Panc1 (cell line): ENCODE data around the gene LRP1B. TPM values are rescaled to one million over a fixed set of nuclear protein-coding genes. Genes with fewer than 3 reads are reported as not detected.

Source experiments
- ATAC-seq: fragments of 200-7000 bp; cut with Tn5 transposase; 2 replicates; pipeline ENCODE4 v1.9.1; 2020; ENCODE audit warnings: mild to moderate bottlenecking, moderate library complexity
- BruUV-seq: library from RNA; stranded (reverse); fragments of 400-500 nt; replicated peaks from 2 replicates; lab custom pipeline; 2021; lab: Mats Ljungman, UMichigan
- CTCF ChIA-PET: fragments of 300-600 bp; sonication (Branson Sonifier 250); formaldehyde crosslinking; loops from one replicate; lab custom pipeline; 2022; ENCODE audit warnings: antibody characterized with exemption; lab: Charles Lee
- POLR2A ChIA-PET: fragments of 300-600 bp; sonication (Branson Sonifier 250); formaldehyde crosslinking; loops from one replicate; lab custom pipeline; 2022; ENCODE audit warnings: antibody characterized with exemption; lab: Charles Lee
- DNase-seq: peaks from one replicate; pipeline ENCODE4 v3.0.0-alpha.2; 2010; ENCODE audit warnings: low read depth, low spot score
- H3K27ac ChIP-seq: 2 replicates; pipeline ENCODE4 v1.5.1; 2011; ENCODE audit warnings: mild to moderate bottlenecking, low read length, inconsistent platforms
- H3K27me3 ChIP-seq: fragments of 200-500 bp; sonication (Bioruptor generic); 2 replicates; pipeline ENCODE4 v1.6.0; 2014; ENCODE audit warnings: low read length, inconsistent platforms; ENCODE audit not compliant: control insufficient read depth, insufficient read depth
- H3K36me3 ChIP-seq: fragments of 200-500 bp; sonication (Bioruptor generic); 2 replicates; pipeline ENCODE4 v1.5.1; 2014; ENCODE audit warnings: inconsistent platforms, mild to moderate bottlenecking, low read length, moderate library complexity; ENCODE audit not compliant: control insufficient read depth, insufficient read depth
- H3K4me1 ChIP-seq: 2 replicates; pipeline ENCODE4 v1.5.1; 2011; ENCODE audit warnings: inconsistent platforms, mild to moderate bottlenecking, low read length, moderate library complexity; ENCODE audit not compliant: control insufficient read depth, insufficient read depth
- H3K4me3 ChIP-seq, 2 experiments: 2 replicates each; pipeline ENCODE4 v1.5.1; 2011 to 2012; ENCODE audit warnings: low read depth in 2 of 2, low read length in 2 of 2, mild to moderate bottlenecking in 2 of 2, inconsistent platforms in 1 of 2, moderate library complexity in 1 of 2
- H3K9me3 ChIP-seq: fragments of 200-500 bp; sonication (Bioruptor generic); 2 replicates; pipeline ENCODE4 v1.5.1; 2014; ENCODE audit warnings: low read depth, mild to moderate bottlenecking, inconsistent platforms, low read length, moderate library complexity; ENCODE audit not compliant: control insufficient read depth, insufficient read depth
- POLR2AphosphoS5 ChIP-seq: IDR thresholded peaks from 2 replicates; pipeline ENCODE4 v1.6.1; 2012; ENCODE audit warnings: mild to moderate bottlenecking, low read depth, low read length, moderate library complexity
- SIN3A ChIP-seq: IDR thresholded peaks from 2 replicates; pipeline ENCODE4 v1.6.1; 2012; ENCODE audit warnings: low read depth, mild to moderate bottlenecking, low read length, moderate library complexity, borderline replicate concordance; ENCODE audit not compliant: insufficient read depth
- TCF7L2 ChIP-seq: IDR thresholded peaks from 2 replicates; pipeline ENCODE4 v1.6.1; 2011; ENCODE audit warnings: mild to moderate bottlenecking, low read depth, low read length, inconsistent platforms
- in situ Hi-C: cut with HindIII; loops from 2 replicates; pipeline ENCODE4 v1.10.0; 2016; ENCODE audit warnings: low sequenced_read_pairs, low pct_unique_long_range_greater_than_20kb
- intact Hi-C: fragments of 100-400 bp; cut with micrococcal nuclease; formaldehyde crosslinking; loops from one replicate; pipeline ENCODE4 v1.10.0; 2022; ENCODE audit not compliant: unreplicated experiment
- total RNA-seq: library from RNA; stranded (reverse); gene quantifications from one replicate; pipeline ENCODE4 v1.2.1, GENCODE V29; 2021; ENCODE audit not compliant: unreplicated experiment
- TF ChIP-seq, protein P1 (sequence below): fragments of 450-650 bp; IDR thresholded peaks from 2 replicates; pipeline ENCODE4 v1.5.1; 2017; ENCODE audit warnings: mild to moderate bottlenecking
- TF ChIP-seq, protein P2 (sequence below), 2 experiments: IDR thresholded peaks; 2 replicates each; pipeline ENCODE4 v1.6.1; 2011 to 2012; ENCODE audit warnings: low read depth in 2 of 2, control low read depth in 1 of 2, low read length in 1 of 2, mild to moderate bottlenecking in 1 of 2, moderate library complexity in 1 of 2; ENCODE audit not compliant: insufficient read depth in 1 of 2

LRP1B gene
- total RNA-seq, 1 experiment from 2014 or later, result 0.54 TPM

DNA sequence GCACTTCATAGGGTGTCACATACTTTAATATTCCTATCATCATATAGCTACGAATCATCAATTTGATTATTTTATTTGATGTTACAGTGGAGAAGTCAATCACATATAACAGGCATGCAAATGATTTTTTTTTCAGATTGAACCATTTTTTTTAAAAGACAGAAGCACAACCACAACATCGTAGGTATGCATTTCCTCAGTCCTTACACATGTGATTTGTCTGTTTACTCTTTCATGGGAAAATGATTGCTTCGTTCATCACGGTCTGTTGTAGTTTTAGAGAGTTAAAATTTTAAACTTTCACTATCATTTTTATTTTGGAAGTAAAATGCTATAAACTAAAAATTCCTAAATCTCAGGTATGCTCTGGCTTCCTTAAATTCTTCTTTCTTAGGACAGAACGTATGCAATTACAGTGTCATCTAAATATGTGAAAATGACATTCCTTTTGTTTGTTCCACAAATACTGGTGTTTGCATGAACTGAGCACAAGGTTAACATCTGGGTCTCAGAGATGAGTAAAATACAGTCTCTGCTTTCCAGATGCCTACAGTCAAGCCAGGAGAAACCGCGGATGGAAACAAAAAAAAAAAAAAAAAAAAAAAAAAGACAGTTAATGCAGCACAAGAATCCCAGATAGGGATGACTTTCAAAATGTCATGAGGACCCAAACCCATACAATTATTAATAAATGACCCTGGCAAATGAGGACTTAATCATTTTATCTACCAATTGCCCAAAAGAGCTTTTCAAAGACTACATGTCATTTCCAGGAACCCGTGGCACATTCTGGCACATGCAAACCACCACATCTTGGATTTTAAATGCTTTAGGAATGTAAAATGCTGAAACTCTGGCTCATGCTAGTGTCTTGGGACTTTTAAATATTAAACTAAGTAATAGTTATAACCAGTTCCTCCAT lies 201.2 kb downstream of the LRP1B start:
- DNase-seq, result no peak
- no peak for ATAC-seq
- TF ChIP-seq TCF7L2 (no peak), POLR2AphosphoS5 (no peak)
- TF ChIP-seq, protein P1, sequence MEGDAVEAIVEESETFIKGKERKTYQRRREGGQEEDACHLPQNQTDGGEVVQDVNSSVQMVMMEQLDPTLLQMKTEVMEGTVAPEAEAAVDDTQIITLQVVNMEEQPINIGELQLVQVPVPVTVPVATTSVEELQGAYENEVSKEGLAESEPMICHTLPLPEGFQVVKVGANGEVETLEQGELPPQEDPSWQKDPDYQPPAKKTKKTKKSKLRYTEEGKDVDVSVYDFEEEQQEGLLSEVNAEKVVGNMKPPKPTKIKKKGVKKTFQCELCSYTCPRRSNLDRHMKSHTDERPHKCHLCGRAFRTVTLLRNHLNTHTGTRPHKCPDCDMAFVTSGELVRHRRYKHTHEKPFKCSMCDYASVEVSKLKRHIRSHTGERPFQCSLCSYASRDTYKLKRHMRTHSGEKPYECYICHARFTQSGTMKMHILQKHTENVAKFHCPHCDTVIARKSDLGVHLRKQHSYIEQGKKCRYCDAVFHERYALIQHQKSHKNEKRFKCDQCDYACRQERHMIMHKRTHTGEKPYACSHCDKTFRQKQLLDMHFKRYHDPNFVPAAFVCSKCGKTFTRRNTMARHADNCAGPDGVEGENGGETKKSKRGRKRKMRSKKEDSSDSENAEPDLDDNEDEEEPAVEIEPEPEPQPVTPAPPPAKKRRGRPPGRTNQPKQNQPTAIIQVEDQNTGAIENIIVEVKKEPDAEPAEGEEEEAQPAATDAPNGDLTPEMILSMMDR, result no peak
- TF ChIP-seq, protein P2, sequence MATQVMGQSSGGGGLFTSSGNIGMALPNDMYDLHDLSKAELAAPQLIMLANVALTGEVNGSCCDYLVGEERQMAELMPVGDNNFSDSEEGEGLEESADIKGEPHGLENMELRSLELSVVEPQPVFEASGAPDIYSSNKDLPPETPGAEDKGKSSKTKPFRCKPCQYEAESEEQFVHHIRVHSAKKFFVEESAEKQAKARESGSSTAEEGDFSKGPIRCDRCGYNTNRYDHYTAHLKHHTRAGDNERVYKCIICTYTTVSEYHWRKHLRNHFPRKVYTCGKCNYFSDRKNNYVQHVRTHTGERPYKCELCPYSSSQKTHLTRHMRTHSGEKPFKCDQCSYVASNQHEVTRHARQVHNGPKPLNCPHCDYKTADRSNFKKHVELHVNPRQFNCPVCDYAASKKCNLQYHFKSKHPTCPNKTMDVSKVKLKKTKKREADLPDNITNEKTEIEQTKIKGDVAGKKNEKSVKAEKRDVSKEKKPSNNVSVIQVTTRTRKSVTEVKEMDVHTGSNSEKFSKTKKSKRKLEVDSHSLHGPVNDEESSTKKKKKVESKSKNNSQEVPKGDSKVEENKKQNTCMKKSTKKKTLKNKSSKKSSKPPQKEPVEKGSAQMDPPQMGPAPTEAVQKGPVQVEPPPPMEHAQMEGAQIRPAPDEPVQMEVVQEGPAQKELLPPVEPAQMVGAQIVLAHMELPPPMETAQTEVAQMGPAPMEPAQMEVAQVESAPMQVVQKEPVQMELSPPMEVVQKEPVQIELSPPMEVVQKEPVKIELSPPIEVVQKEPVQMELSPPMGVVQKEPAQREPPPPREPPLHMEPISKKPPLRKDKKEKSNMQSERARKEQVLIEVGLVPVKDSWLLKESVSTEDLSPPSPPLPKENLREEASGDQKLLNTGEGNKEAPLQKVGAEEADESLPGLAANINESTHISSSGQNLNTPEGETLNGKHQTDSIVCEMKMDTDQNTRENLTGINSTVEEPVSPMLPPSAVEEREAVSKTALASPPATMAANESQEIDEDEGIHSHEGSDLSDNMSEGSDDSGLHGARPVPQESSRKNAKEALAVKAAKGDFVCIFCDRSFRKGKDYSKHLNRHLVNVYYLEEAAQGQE (IDR thresholded peaks at IDR 0.05; ENCODE audit: insufficient read depth in 1 of 2, low read depth in 2 of 2, low read length in 1 of 2), result no peak
- POLR2A ChIA-PET, result no interaction called here
- in situ Hi-C loops, result no loop called here
- H3K4me1 ChIP-seq, result no peaks in the 10 kb centered on the region
- intact Hi-C loops, result no loop called here
- CTCF ChIA-PET, result interaction anchor here (0.5 kb wide), 1 partner anchor 194 kb away, joined by 6 read pairs; no protein-coding TSS in a partner anchor
- no peaks in the 10 kb centered on the region for H3K36me3 ChIP-seq
- no peak overlapping the region for H3K4me3 ChIP-seq
- no peaks in the 10 kb centered on the region for H3K27me3 ChIP-seq
- no peak overlapping the region for H3K27ac ChIP-seq
- H3K9me3 ChIP-seq, result no peaks in the 10 kb centered on the region
- no TSS peak for BruUV-seq

DNA sequence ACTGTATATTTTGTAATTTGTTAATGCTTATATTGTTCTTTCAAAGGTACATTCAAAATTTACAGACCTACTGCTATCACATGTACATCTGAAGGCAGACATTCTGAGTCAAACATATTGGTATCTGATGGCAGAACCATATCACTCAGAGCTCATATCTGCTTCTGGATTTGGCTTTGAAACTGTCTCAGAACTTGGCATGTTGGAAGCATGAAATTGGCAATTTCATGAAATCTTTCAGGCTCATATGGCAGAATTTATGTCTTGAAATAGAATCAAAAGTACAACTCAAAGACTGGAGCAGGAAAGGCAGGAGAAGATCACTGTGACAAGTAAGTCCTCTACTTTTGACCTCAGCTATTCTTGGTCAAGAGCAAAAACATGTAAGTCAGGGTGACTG lies 202.3 kb downstream of the LRP1B start:
- POLR2A ChIA-PET, result no interaction called here
- no peak overlapping the region for H3K4me3 ChIP-seq
- no peaks in the 10 kb centered on the region for H3K4me1 ChIP-seq
- in situ Hi-C loops (no loop called here), intact Hi-C loops (no loop called here)
- no TSS peak for BruUV-seq
- no peak for TF ChIP-seq TCF7L2
- TF ChIP-seq, protein P2 (IDR thresholded peaks at IDR 0.05; ENCODE audit: insufficient read depth in 1 of 2, low read depth in 2 of 2, low read length in 1 of 2), result no peak
- TF ChIP-seq, protein P1, result no peak
- TF ChIP-seq POLR2AphosphoS5, result no peak
- TF ChIP-seq SIN3A, result no peak
- no peaks in the 10 kb centered on the region for H3K9me3 ChIP-seq
- CTCF ChIA-PET, result no interaction called here
- no peaks in the 10 kb centered on the region for H3K36me3 ChIP-seq
- H3K27ac ChIP-seq, result no peak overlapping the region
- ATAC-seq, result no peak
- H3K27me3 ChIP-seq, result no peaks in the 10 kb centered on the region
- no peak for DNase-seq
